HG03066 (cell line): Measurements from ENCODE around the gene ITGB2.

ENCODE experiments used
- ATAC-seq: cut with Tn5 transposase; IDR thresholded peaks from one replicate; pipeline ENCODE4 v1.9.1; 2021; ENCODE audit warnings: low read depth; ENCODE audit not compliant: unreplicated experiment

Gene ITGB2

GRCh38 chr21:44920694-44921604 lies at the start of gene ITGB2:
TSS of gene ITGB2 (minus strand) at chr21:44920899. CDS start at chr21:44910782, 10,117 bp downstream.
- ATAC-seq, result peak; percentile 64

DNA sequence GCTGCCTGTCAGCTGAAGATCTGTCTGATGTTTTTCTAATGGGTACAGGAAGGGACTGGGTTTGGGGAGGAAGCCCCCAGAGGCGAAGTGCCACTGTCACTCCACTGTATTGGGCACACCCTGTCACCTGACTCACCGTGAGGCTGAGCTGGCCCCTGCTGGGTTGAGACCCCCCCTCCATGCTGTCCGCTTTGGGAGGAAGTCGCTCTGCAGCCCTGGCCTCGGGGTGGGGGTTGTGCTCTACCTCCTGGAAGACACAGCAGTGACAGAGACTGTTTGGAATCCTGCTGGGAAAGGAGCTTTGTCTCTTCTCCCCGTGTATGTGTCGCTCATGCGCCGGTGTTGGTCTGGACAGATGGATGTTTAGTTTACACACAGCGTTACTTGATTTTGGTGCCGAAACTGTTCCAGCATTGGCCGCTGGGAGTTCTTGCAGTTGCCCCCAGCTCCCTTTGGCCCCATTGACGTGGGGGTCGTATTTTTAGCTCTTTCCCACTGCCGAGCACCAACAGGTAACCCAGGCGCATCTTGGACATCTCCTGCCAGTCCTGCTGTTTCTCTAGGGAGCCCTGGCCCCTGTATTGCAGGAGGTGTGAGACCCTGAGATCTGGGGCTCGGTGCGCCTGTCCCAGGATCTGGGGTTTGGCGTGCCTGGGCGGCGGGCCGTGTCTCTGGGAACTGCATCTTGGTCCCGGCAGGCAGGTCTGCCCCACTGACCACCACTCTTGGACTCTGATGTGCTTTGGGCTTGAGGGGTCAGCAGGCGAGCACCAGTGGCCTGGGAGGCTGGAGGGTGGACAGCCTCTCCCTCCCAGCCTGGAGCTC lies 49.4 kb upstream of the ITGB2 start:
- ATAC-seq, result no peak

GRCh38 chr21:44969066-44969670 lies 48.5 kb upstream of the ITGB2 start:
- no peak for ATAC-seq

DNA sequence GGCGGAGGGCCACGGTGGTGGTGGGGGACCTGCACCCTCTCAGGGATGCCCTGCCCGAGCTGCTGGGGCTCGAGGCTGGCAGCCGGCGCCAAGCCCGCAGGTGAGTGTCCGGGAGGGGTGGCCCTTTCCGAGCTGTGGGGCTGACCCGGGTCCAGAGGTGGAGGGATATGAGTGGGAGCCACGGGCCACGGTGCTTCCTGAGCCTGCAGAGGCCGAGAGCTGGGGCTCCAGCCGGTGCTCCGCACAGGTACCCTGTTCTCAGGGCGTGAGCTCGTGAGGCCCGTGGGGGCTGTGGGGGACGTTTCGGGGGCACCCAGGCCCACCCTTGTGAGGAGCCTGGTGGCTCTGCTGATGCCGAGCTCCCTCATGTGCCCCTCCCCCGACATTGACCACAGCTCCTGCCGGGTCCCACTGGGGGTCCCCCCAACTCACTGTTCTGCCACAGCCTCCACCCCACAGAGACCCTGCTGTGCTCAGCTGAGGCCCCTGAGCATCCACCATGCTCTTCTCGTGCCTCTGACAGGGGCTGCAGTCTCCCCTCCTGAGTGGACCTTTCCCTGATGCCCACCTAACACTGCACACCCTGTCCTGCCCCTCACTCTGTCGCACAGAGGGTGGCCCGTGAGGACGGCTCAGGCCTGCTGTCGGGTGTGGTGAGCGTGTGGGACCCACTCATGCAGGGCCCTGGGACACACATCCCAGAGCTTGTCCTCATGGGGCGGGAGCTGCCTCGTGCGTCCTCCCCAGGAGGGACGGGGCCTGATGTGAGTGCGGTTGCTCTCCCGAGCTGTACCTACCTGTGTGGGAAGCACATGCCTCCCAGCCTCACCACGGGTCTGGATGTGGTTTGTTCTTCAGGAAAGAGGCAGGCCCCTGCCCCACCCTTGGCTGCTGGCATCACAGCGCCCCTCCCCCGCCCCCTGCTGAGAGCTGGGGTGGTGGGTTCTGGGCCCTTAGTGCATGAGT lies 46.7 kb upstream of the ITGB2 start:
- no peak for ATAC-seq

- no peak for ATAC-seq
Observed at GRCh38 chr21:44966135-44967081, 45.7 kb upstream of the ITGB2 start.

DNA sequence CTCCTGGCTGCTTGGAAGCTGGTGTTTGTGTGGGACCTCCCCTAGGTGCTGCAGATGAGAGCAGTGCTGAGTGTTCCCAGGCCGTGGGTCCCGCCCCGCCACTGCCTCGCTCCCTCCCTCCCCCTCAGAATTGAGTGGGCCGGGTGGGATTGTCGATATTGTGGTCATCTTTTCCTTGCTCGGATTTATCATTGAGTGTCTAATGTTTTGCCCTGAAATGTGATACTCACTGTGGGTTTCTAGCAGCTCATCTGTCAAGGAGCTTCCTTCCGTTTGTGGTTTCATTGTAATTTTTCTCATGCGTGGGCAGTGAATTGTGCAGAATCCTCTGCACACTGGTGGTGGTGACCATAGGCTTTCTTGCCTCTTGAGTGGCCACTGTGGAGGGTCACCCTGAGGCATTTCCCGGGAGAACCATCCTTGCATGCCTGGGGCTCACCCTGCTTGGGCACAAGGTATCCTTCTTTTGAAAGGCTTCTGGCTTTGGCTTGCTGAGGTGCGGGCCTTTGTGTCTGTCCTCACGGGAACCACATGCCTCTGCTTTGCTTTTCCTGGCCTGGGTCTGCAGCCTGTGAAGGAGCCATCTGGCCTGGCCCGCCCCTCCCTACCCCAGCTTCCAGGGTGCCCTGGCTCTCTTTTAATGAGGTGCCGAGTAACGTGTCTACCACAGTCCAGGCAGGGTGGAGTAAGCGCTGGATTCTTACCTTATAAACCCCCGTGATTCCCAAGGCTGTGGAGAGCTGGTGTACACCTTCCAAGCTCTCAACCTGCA lies 44.7 kb upstream of the ITGB2 start:
- no peak for ATAC-seq

DNA sequence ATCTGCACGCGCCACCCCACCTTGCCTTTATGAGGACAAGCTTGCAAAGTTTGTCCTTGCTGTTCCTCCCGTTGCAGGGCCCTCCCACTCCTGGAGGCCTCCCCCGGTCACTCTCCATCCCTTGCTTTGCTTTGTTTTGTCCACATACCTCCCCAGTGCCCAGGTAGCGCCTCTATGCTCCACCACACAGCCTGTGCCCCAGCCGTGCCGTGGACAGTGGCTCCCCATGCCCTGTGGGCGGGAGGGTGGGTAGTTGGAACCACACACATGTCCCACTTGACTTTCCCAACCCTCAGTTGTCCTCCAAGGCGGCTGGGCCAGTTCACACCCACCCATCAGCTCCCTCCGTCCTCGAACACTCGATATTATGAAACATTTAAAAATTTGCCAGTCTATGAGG lies 43.7 kb upstream of the ITGB2 start:
- ATAC-seq, result no peak

- no peak for ATAC-seq
Observed at GRCh38 chr21:44962403-44962966, 41.8 kb upstream of the ITGB2 start.

- no peak for ATAC-seq
Observed at GRCh38 chr21:44960141-44961092, 39.7 kb upstream of the ITGB2 start.

- ATAC-seq, result no peak
Observed at GRCh38 chr21:44959376-44960091, 38.8 kb upstream of the ITGB2 start.

- no peak for ATAC-seq
Observed at GRCh38 chr21:44958471-44959191, 37.9 kb upstream of the ITGB2 start.

GRCh38 chr21:44957901-44958451 lies 37.3 kb upstream of the ITGB2 start:
- ATAC-seq, result no peak

DNA sequence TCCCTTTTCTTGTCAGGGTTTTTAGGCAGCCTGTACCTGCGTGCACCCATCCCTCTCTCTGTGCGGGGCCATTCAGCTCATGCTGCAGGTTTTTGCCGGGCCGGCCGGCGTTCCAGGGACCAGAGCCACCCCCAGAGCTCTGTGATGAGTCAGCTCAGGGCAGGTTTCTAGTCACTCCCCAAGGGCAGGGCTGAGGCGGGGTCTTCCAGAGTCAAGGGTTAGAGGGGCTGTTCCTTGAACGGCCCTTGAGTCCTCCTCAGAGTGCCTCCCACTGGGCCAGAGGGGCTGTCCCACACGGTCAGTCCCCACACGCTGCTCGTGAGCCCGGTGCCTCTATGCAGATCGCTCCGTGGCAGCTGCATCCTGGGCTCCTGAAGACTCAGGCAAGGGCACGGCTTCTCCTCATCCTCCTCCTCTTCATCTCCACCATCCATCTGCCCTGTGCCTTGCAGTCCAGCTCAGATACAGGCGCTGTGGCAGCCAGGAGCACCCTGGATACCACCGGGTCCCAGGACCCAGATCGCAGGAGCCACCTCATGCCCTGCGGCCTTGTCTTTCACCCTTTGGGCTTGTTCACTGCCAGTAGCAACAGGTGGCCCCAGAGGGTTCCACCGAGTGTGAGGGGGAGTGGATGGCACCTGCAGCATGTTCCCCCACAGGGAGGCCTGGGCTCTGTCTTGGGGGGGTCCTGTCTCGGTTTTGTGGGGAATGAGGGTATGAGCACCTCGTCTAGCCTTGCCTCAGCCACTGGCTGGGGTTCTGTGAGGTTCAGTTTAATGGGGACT lies 36.5 kb upstream of the ITGB2 start:
- no peak for ATAC-seq

- ATAC-seq, result no peak
Observed at GRCh38 chr21:44956356-44957046, 35.8 kb upstream of the ITGB2 start.
